Activated CD4-positive, alpha-beta T cell treated with anti-CD3 and anti-CD28 coated beads, Interleukin-2, amount 50 U/mL, for 1 hour (primary cell): ENCODE measurements around the gene IDS.
A peak's percentile ranks its signal among the peaks of the same experiment; 100 is the strongest.
"Not testable (repeated sequence)": the region's sequence is repeated elsewhere in the genome, so short reads cannot be mapped to it uniquely, and the experiment has no call there.

Source experiments
- DNase-seq: peaks from one replicate; pipeline ENCODE4 v3.0.0-alpha.2; 2020

IDS gene, protein sequence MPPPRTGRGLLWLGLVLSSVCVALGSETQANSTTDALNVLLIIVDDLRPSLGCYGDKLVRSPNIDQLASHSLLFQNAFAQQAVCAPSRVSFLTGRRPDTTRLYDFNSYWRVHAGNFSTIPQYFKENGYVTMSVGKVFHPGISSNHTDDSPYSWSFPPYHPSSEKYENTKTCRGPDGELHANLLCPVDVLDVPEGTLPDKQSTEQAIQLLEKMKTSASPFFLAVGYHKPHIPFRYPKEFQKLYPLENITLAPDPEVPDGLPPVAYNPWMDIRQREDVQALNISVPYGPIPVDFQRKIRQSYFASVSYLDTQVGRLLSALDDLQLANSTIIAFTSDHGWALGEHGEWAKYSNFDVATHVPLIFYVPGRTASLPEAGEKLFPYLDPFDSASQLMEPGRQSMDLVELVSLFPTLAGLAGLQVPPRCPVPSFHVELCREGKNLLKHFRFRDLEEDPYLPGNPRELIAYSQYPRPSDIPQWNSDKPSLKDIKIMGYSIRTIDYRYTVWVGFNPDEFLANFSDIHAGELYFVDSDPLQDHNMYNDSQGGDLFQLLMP

DNA sequence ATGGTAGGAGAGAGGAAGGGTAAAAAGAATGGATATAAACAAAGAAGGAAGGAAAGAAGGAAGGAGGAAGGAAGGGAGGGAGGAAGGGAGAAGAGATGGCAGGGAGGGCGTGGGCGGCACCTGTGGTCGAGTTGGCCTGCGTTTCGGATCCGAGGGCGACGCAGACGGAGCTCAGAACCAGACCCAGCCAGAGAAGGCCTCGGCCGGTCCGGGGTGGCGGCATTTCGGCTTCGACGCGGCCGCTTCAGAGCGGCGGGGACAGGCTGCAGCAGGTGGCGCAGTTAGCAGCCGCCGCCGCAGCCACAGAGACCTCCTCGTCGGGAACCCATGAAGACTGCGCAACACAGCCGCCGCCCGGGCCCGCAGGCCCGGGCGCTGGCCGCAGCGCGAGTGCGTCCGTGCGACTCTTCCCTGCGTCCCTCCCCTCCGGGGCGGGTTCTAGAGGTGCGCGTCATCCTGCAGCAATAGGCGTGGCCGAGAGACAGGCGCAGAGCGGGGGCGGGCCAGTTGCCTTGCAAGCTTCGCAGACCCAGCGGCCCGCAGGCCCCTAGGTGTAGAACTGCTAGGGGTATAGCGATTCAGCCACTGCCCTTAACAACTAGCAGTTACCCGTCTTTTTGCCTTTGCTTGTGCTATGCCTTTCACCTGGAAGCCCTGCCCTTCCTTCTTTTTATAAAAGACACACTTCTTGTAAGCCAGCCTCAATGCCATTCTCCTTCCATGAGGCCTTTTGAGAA is at the start of gene IDS:
Gene IDS, minus strand, starts transcription at position 392 of the 737 bp plus-strand sequence. Its CDS starts 169 bp downstream, at position 223.
- peak; percentile 84 for DNase-seq

DNA sequence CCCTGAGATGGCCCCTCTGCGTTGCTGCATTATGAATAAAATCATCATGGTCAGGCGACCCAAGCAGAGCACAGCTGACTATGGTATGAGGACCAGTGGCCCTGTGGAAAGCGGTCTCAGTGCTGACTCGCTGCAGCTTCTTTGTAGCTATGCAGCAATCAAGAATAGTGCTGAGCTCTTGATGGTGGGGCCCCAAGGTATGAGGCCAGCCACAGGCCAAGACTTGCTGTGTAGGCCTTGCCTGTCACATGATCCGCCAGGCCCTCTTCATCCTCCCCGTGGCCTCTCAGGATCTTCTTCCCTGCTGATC is 46.8 kb upstream of the IDS start:
- DNase-seq, result not testable (repeated sequence)

DNA sequence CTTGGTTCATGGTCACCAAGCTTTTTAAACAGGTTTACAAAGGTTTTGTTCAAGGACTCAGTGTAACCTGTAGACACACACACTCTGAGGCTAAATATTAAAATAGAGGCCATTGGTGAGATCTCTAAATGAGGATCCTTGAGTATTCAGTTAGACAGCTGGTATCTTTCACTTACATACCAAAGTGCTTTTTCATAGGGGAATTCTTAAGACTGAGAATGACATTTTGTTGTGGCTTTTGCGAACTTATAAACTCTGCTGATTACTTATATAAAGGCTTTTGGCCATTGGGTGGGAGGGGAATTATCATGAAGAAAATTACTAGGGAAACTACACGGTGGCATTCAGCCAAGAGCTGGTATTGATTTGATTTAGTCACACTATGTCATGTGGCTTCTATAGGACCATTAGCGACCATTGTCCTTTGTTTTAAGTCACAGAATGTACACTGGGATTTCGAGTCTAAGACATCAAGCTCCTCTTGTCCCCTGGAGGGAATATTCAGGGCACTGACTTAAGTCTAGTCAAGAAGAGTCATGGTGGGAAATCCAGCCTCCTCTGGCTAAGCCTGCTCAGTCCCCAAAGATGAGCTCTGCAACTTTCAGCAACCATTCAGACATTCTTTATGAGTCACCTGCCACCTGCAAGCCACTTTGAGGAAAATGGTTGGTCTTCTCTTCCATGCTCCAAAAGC is 46.3 kb upstream of the IDS start:
- DNase-seq, result not testable (repeated sequence)

DNA sequence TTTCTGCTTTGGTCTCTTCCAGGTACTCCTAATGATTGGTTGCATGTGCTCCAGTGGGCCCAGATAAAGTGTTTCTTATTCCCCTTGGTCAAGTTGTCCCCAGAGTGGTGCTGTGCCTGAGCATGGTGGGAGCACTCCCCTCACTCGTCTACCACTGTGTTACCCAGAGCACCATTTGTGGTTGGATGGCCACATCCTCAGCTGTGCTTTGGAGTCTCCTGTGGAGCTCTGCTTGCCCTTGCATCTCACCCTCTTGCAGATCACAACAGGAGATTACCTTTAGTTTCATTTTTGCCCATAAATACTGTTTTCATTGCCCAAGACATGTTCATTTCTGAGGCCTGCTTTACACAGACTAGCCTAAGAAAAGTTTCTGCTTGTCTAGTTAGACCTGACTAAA is 45.3 kb upstream of the IDS start:
- DNase-seq, result not testable (repeated sequence)

DNA sequence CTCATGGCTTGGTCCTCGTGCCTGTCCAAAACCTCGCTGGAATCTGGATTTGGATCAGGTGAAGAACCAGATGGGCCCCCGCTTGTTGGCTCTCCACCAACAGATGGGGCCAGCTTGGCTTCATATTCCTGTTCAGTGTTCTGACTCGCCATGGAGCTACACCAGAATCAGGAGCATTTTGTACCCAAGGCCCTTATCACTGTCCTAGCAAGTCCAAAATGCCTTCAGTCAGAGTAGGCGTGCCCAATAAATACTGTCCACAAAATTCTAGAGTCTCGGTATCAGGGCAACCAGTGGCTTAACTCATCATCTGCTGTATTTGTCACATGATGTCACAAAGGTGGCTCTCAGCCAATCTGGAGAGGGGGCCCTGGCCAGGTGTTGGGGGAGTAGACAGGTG is 44.6 kb upstream of the IDS start, which contains the start of gene HSFX3:
Gene HSFX3, minus strand, starts transcription at position 224 of the 400 bp plus-strand sequence. Its CDS starts 72 bp downstream, at position 152.
- DNase-seq, result not testable (repeated sequence)

DNA sequence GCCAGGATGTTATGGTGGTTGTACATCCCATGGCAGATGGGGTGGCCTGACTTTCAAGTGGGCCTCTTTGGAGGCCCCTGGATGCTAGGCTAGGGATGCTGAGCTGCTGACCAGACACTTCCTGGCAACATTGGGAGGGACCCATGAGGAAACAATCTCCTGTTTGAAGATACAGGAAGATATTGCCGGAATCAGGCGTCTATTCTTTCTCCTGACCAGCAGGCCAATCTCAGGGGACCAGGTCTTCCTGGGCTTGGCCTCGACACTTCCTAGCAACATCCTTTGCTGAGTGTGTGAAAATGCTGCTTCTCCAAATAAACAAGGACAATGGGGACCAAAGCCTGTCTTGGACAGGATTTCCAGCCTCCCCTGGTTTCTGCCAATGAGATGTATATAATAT is 42.7 kb upstream of the IDS start:
- not testable (repeated sequence) for DNase-seq

DNA sequence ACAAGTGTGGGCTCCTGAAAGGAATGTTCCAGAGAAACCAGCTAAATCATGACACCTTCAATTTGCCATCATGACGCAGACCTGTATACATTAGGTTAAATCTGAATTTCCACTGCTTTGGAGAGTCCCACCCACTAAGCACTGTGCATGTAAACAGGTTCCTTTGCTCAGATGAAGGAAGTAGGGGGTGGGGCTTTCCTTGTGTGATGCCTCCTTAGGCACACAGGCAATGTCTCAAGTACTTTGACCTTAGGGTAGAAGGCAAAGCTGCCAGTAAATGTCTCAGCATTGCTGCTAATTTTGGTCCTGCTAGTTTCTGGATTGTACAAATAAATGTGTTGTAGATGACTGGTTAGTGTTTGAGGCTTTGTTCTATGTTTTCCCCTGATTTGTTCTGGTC is 41.9 kb upstream of the IDS start:
- not testable (repeated sequence) for DNase-seq

DNA sequence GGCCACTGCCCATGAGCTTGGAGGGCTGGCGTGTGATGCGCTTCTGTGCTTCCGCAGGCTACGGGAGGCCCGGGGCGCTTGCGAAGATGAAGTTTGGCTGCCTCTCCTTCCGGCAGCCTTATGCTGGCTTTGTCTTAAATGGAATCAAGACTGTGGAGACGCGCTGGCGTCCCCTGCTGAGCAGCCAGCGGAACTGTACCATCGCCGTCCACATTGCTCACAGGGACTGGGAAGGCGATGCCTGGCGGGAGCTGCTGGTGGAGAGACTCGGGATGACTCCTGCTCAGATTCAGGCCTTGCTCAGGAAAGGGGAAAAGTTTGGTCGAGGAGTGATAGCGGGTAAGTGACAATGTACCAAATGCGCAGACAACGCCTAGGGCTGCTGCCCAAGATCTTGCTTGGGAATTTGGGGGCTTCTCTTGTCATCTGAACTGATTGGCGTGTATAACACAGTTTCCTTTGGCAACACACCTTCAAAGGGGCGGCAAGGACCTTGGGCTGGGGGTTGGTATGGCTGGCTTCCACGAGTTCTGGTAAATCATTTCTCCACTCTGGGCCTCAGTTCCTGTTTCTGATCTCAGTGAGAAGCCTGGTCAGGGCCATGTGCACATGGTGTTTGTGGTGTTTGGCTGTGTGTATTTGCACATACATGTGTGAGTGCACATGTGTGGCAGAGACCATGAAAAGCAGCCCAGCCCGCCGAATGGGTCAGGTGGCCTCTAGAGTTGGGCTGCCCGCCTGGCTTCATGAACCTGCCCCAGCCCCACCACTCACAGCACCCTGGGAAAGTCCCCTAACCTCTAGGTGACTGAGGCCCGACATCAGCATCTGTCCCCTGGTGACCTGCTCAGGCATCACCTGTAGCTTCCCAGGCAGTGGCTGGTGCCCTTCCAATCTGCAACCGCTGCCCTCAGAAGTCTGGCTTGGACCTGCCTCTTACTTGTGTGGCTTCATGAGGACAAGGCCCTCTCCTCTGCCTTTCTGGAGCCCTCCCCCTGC is 40.7 kb upstream of the IDS start:
- DNase-seq, result not testable (repeated sequence)

DNA sequence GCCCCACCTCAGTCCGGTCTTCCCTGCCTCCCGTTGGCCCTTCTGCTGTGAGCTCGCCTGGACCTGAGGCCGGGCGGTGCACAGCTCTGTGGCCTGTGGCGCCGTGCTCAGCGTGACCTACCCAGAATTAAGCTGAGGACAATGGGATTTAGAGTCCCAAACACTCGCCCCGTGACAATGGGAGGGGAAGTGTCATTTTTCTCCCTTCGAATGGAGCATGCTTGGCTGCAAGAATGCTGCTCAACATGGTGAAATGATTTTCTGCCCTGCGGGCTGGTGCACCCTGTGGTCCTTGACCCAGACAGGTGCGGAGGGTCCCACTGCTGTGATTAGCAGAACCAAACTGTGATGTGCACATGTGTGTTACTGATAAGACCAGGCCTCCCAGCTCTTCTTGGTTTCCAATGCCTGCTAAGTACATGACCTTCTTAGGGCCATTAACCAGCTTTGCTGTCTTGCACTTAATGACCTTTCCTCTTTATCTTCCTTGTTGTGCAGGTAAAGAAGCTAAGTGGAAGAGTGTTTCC is 36.5 kb upstream of the IDS start:
- no peak for DNase-seq

DNA sequence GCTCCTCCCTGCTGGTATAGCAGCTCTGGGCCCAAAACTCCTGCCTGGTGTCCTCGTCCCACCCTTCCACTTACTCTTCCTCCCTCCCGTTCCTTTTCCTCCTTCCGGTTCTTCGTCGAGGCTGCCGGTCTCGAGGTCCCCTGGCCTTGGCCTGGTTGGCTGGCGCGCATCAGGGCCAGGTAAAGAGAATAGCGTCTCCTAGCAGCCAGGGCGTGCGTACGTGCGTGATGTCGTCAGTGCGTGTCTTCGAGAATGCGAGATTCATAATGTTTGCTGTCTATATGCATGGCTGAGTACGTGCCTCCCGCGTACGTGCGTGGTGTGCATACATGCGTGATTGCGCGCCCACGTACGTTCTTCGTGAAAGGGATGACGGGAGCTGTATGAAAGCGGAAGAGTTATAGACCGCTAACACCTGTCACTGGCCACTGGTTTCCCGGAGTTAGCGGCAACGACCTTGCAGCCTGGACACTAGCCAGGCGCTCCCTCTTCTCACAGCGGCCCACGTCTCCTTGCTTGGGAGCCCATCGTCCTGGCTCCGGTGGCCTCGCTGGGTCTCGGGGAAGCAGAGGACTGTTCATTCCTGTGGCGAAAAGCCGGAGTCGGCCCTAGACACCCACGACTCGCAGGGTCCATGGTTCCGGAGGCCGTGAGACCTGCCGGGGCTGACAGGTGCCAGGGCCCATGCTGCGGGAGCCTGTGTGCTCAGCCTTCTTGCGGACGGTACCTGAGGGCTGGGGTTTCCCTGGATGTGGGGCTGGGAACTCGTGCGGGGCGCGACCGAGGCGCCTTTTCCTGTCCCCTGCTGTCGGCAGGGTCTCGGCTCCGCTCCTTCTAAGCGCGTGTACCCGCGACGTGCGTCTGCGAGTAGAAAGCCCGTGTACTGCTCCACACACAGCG is 35.8 kb upstream of the IDS start, which contains the start of gene EOLA1:
Gene EOLA1, plus strand, starts transcription at position 392 of the 900 bp plus-strand sequence. CDS start 4,619 bp downstream, outside the sequence.
- peak; percentile 83 for DNase-seq

DNA sequence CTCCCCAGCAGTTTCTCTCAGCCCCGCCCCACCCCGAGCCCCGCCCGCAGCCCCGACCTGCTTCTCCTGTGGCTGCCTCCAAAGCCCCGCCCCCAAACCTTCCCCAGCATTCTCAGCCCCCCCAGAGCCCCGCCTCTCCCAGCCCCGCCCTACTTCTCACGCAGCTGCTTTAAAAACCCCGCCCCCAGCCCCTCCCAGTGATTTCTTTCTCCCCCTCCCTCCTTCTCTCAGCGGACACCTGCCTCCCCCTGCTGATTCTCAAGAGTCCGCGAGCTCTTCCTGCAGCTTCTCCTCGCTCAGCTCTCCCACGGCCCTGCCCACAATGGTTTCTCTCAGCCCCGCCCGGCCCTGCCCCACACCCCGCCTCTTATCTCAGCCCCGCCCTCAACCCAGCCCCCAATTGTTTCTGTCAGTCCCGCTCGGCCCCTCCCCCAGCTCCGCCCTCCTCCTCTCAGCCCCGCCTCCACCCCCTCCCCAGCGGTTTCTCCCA is 35.1 kb upstream of the IDS start:
- peak; percentile 90 for DNase-seq

DNA sequence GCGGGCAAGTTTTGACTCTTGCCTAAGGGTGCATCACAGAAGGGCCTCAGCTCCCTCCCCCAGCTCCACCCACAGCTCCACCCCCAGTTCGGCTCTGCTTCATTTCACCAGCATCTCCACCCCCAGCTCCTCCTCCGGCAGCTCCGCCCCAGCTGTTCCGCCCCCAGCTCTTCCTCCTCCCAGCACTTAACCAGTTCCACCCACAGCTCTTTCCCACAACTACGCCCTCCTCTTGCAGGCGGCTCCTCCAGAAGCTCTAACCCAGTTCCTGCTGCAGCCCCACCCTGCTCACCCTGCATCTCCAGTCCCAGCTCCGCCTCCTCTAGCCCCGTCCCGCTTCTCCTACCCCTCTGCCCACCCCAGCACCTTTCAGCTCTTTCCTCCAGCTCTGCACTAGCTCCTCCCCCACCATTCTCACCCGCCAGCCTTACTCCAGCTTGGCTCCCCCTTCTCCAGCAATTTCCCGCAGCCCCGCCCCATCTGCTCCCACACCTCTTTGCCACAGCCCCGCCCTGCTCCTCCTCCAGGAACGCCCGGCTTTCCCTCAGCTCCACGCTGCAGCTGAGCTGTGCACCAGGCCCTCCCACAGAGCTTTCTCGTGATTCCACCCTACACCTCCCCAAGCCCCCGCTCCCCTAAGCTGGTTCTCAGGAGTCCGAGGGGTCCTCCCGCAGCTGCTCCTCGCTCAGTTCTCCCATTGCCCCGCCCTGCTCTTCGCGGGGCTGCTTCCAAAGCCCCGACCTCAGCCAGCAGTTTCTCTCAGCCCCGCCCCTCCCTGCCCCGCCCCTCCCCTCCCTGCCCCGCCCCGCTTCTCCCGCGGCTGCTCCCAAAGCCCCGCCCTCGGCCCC is 34.4 kb upstream of the IDS start:
- DNase-seq, result peak; percentile 86

DNA sequence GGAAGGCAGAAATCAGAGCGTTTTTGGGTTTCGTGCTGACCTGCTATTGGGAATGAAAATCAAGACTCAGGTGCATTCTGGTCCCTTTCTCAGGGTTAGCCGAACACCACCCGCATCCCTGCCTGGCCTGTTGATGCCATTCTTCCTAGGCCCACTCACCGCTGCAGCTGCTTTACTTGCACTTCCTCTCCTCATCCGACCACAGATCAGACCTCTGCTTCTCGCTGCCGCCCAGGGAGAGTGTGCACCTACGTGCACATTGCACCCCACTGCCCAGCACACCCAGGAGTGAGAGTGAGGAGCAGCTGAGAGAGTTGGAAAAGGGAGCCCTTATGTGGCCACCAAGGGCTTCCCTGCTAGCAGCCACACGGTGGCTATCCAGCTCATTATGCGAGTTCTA is 32.4 kb upstream of the IDS start:
- not testable (repeated sequence) for DNase-seq

DNA sequence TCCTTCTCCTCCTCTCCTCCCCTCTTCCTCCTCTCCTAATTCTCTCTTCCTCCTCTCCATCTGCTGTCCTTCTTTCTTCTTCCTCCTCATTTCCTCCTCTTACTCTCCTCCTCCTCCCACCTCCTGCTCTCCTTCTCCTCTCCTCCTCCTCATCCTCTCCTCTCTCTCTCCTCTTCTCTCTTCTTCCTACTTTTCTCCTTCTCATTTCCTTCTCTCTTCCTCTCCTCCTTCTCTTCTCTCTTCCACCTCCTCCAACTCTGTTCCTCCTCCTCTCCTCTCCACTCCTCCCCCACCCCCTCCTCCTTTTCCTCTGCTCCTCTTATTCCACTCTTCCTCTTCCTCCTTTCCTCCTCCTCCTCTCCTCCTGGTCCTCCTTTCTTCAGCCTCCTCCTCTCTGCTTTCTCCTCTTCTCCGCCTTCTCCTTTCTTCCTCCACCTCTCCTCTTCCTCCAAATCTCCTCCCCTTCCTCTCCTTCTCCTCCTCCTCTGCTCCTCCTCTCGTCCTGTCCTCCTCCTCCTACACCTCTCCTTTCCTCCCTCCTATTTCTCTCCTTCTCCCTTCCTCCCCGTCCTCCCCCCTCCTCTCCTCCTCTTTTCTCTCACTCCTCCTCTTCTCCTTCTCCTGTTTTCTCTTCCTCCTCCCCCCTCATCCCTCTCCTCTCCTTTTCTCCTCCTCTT is 30.0 kb upstream of the IDS start:
- DNase-seq, result not testable (repeated sequence)

DNA sequence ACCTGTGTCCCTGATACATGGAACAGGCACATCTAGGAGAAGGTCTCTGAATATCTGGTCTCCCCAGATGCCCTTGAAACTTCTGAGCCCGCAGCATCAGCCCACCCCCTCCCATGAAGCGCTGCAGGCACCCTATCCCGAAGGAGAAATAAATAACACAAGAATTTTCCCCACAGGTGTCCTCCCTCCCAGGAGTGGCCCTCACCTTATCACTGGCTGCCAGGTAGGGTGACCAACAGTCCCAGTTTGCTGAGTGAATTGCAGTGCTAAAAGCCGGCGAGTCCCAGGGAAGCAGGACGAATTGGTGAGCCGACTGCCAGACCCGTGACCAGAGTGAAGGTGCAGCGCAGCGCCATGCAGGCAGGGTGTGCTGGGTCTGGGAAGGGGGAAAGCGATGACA is 28.9 kb upstream of the IDS start:
- not testable (repeated sequence) for DNase-seq

DNA sequence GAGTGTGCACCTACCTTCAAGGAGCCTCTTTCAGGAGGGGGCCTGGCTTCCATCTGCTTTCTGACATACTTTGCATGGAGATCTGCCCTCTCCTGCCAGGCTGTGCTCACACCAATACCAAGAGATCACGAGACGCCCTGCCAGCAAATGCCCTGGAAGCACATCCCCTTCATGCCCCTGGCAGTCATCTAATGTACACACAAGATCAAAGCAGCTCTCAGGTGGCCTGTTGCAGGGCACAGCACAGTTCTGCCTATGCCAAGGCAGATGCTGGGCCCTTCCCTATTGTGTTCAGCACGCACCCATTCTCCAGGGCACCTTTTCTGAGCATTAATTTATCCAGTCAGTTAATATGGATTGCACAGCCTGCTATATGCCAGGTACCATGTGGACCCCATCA is 27.8 kb upstream of the IDS start:
- not testable (repeated sequence) for DNase-seq

DNA sequence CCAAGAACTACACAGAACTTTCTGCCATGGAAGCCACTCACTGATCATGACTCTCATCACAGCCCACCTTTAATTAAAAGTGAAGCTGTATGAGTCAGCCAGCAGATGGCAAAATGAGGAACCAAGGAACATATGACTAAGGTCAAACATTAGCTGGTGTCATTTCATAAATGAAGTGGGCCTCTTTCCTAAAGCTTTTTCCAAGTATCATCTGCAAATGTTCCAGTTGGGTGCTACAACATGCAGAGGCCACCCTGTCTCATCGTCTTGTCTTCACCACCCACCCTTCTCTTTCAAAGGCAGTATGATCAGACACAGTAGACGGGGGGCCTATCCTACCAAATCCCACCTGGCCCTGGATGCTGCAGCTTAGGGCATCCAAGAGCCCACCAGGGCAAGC is 26.5 kb upstream of the IDS start:
- no peak for DNase-seq

DNA sequence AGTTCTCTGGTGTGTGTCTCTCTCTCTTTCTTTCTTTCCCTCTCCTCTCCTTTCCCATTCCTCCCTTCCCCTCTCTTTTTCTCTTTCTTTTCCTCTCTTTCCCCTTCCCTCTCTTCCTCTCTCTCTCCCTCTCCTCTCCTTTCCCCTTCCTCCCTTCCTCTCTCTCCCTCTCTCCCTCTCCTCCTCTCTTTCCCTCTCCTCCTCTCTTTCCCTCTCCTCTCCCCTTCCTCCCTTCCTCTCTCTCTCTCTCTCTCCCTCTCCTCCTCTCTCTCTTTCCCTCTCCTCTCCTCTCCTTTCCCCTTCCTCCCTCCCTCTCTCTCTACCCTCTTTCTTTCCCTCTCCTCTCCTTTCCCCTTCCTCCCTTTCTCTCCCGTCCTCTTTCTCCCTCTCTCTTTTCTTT is 23.3 kb upstream of the IDS start:
- DNase-seq, result no peak

DNA sequence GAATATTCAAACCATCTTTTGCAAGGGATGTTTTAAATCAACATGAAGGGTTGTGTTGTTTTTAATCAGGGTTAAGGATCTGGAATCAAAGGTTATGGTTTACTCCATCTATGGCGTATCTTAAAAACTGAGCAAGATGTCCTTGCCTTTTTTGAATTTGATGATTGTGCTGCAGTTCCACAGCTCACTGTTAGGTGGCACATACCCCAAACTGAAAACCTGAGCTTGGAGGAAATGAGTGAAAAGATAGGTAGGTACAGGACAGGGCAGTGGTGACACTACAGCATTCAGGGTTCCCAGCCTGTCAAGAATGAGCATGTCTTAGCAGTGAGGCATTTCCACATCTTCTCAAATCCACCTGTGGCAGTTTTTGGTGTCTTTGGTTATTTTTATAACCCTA is 22.6 kb upstream of the IDS start:
- DNase-seq, result peak; percentile 29
